Endothelial cell (in vitro differentiated cells): Measurements from ENCODE around the gene RPS19BP1. TPM values are rescaled to one million over a fixed set of nuclear protein-coding genes. Genes with fewer than 3 reads are reported as not detected.

Source experiments
- DNase-seq: peaks from one replicate; pipeline ENCODE4 v3.0.0; 2021; ENCODE audit warnings: low spot score
- H3K27ac Mint-ChIP-seq: one replicate; pipeline ENCODE4 v1.8.0; 2021; ENCODE audit warnings: mixed read lengths, inconsistent platforms; ENCODE audit not compliant: unreplicated experiment
- H3K27me3 Mint-ChIP-seq: one replicate; pipeline ENCODE4 v1.8.0; 2021; ENCODE audit warnings: mild to moderate bottlenecking, moderate library complexity, mixed read lengths, inconsistent platforms; ENCODE audit not compliant: unreplicated experiment
- H3K36me3 Mint-ChIP-seq: one replicate; pipeline ENCODE4 v1.8.0; 2021; ENCODE audit warnings: mild to moderate bottlenecking, low read depth, mixed read lengths, inconsistent platforms; ENCODE audit not compliant: unreplicated experiment
- H3K4me1 Mint-ChIP-seq: one replicate; pipeline ENCODE4 v1.8.0; 2021; ENCODE audit warnings: mild to moderate bottlenecking, mixed read lengths, inconsistent platforms; ENCODE audit not compliant: unreplicated experiment
- H3K4me3 Mint-ChIP-seq: one replicate; pipeline ENCODE4 v1.8.0; 2021; ENCODE audit warnings: mild to moderate bottlenecking, mixed read lengths, inconsistent platforms; ENCODE audit not compliant: unreplicated experiment
- H3K9me3 Mint-ChIP-seq: one replicate; pipeline ENCODE4 v1.8.0; 2021; ENCODE audit warnings: mixed read lengths, inconsistent platforms; ENCODE audit not compliant: unreplicated experiment
- CTCF ChIP-seq: fragments of 200-600 bp; sonication (generic); IDR thresholded peaks from one replicate; pipeline ENCODE4 v1.5.0; 2021; ENCODE audit warnings: antibody characterized with exemption; ENCODE audit not compliant: unreplicated experiment
- total RNA-seq: library from RNA; stranded (reverse); fragmentation: NEBNext Ultra II Directional; extraction: Animal tissue kit (Norgen Biotek cat#: 25700); gene quantifications from one replicate; pipeline ENCODE4 v1.2.1, GENCODE V29; 2021; ENCODE audit not compliant: unreplicated experiment

RPS19BP1 gene
- total RNA-seq, 1 donor from 2014 or later, result 57.7 TPM

DNA sequence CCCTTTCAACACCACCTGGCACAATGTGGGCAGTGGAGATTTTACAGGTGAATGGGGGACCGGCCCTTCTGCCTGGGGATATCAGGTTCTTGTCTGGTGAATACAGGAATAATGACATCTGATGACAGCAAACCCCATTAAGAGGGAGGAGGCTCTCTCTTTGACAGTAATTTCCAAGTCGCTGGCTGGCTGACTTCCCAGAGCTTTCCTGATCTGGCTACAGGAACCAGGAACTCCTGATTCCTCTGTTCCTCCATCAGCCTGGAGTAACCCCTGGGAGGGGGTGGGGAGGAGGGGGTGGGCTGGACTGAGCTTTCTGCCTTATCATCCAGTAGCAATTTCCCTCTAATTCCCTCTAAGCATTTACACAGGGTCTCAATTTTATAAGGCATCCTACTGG lies 34.2 kb downstream of the RPS19BP1 start:
- peaks cover 4% of the 10 kb centered on the region for H3K36me3 Mint-ChIP-seq
- no peaks in the 10 kb centered on the region for H3K9me3 Mint-ChIP-seq
- H3K27ac Mint-ChIP-seq, result no peak overlapping the region
- no peak for DNase-seq
- no peak overlapping the region for H3K4me3 Mint-ChIP-seq
- peaks cover 8% of the 10 kb centered on the region for H3K27me3 Mint-ChIP-seq
- peaks cover 19% of the 10 kb centered on the region for H3K4me1 Mint-ChIP-seq
- no peak for TF ChIP-seq CTCF

DNA sequence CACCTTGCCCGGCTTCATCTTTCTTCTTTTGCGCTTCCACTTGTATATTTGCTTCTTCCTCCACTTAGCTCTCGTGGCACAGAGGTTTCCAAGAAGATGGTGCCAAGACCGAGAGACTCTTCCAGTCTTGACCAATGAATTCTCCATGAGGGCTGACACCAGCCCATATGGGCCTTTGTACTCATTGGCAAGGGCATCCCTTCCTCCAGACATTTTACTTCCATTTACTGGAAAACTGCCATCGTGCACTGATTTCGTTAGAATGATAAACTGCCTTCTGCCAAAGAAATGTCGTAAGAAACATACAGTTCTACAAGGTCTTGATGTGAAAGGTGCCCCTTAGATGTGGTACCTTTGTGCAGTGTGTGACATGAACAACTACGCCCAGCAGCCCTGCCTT lies 35.1 kb downstream of the RPS19BP1 start:
- peaks cover 14% of the 10 kb centered on the region for H3K4me1 Mint-ChIP-seq
- no peak for DNase-seq

DNA sequence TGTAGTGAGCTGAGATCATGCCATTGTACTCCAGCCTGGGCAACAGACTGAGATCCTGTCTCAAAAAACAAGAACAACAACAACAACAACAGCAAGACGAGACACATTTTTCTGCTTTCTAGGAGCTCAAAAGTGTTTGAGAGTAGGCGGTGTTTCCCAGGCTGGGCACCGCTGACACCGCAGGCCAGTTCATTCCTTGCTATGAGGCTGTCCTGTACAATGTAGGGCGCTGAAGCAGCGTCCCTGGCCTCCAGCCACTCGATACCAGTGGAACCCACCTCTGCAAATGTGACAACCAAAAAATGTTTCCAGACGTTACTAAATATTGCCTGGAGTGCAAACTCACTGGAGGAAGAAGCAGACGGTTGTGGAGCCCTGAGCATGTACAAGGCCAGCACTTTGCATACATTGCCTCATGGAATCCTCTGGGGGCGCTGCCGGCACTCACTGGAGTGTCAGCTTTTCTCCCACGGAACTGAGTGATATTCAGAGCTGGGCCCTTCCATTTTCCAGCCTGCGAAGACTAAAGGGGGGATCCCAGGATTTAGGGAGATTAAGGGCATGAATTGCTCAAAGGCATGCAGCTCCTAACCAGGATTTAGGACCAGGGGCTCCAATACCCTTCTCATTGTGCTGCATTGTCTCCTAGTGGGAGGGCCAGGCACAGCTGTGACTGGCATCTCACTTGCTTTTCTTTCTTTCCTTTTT lies 36.3 kb downstream of the RPS19BP1 start:
- H3K27me3 Mint-ChIP-seq, result peaks cover 6% of the 10 kb centered on the region
- H3K4me3 Mint-ChIP-seq, result no peak overlapping the region
- TF ChIP-seq CTCF, result peak; percentile 70
- no peaks in the 10 kb centered on the region for H3K9me3 Mint-ChIP-seq
- peak; percentile 76 for DNase-seq
- no peak overlapping the region for H3K27ac Mint-ChIP-seq
- peaks cover 4% of the 10 kb centered on the region for H3K36me3 Mint-ChIP-seq
- H3K4me1 Mint-ChIP-seq, result peaks cover 10% of the 10 kb centered on the region

More for the DNA sequence above, 35.1 kb downstream of the RPS19BP1 start:
- H3K27ac Mint-ChIP-seq, result peak overlapping the region; percentile 11
- H3K27me3 Mint-ChIP-seq, result peaks cover 8% of the 10 kb centered on the region
- no peaks in the 10 kb centered on the region for H3K9me3 Mint-ChIP-seq
- no peak for TF ChIP-seq CTCF
- H3K4me3 Mint-ChIP-seq, result no peak overlapping the region
- peaks cover 4% of the 10 kb centered on the region for H3K36me3 Mint-ChIP-seq

- Mint-ChIP-seq H3K4me1 (peaks cover 10% of the 10 kb centered on the region), H3K27me3 (peaks cover 6% of the 10 kb centered on the region), H3K27ac (no peak overlapping the region), H3K36me3 (peaks cover 4% of the 10 kb centered on the region), H3K9me3 (no peaks in the 10 kb centered on the region), H3K4me3 (no peak overlapping the region)
- no peak for TF ChIP-seq CTCF
- no peak for DNase-seq
These were observed 38.0 kb downstream of the RPS19BP1 start for GRCh38 chr22:39494471-39495120.

- Mint-ChIP-seq H3K36me3 (no peaks in the 10 kb centered on the region), H3K9me3 (no peaks in the 10 kb centered on the region), H3K27ac (no peak overlapping the region), H3K4me1 (peaks cover 8% of the 10 kb centered on the region), H3K27me3 (peaks cover 4% of the 10 kb centered on the region), H3K4me3 (peak overlapping the region; percentile 2)
- DNase-seq, result no peak
- TF ChIP-seq CTCF, result no peak
These were observed 38.8 kb downstream of the RPS19BP1 start for GRCh38 chr22:39493759-39494158.
